ENCODE measurements around the gene CACNA1C.

The CACNA1C gene

DNA sequence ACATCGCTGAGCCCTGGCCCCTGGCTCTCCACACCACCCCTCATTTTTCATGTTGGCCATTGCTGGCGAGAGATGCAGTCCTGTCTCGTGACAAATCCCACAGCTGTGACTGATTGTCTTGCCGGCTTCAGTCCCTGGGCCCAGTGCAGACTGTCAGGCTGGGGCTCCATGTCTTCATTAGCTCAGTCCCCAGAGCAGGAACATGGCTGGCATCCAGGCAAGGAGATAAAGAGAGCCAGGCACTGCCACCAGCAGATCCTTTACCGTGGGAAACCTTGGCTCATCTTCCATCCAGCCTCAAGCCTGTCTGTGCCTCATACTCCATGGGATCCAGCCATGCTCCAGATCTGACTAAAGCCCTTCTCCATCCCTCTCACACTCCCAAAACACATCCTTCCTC is 457.3 kb downstream of the CACNA1C start:
- no peak overlapping the region for H3K4me3 ChIP-seq (ENCODE audit: low read length)
- TF ChIP-seq, protein P1, sequence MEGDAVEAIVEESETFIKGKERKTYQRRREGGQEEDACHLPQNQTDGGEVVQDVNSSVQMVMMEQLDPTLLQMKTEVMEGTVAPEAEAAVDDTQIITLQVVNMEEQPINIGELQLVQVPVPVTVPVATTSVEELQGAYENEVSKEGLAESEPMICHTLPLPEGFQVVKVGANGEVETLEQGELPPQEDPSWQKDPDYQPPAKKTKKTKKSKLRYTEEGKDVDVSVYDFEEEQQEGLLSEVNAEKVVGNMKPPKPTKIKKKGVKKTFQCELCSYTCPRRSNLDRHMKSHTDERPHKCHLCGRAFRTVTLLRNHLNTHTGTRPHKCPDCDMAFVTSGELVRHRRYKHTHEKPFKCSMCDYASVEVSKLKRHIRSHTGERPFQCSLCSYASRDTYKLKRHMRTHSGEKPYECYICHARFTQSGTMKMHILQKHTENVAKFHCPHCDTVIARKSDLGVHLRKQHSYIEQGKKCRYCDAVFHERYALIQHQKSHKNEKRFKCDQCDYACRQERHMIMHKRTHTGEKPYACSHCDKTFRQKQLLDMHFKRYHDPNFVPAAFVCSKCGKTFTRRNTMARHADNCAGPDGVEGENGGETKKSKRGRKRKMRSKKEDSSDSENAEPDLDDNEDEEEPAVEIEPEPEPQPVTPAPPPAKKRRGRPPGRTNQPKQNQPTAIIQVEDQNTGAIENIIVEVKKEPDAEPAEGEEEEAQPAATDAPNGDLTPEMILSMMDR (IDR thresholded peaks at IDR 0.05; ENCODE audit: insufficient read depth, low read depth, low read length, missing control alignments), result no peak
- no peak for DNase-seq (ENCODE audit: low read depth)

DNA sequence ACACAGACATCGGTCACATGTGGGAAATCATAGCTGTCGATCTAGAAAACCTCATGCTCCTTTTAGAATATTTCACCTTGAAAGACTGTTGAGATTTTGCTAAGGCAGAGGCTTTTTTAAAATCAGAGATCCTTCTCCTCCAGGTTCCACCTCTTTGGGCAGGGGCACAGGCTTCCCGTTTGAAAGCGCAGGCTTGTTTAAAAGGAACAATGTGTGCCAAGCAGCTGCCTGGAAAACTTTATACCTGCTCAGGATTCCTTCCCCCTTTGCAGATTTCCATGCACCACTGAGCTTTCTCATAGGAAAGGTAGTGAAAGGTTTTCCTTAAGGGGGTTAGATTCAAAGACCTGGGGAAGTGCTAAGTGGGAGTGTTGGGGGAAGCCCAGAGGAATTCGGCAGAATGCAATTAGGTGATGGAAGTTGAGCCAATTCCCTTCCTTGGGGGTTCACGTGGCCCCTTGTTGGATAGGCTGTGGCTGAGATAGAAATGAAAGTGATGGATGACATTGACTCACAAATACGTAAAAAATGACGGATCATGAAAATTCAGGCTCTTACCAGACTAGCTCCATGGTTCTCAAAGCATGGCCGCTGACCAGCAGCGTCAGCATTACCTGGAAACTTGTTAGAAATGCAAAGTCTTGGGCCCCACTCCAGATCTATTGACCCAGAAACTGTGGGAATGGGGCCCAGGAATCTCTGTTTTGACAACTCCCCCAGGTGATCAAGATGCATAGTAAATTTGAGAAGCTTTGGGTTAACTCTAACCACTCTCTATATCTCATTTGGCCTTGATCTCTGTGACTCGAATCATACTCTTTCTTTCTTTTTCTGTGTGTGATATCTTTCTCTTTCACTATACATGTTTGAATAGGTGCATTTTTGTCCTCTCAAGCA is 460.6 kb downstream of the CACNA1C start:
- TF ChIP-seq, protein P1 (IDR thresholded peaks at IDR 0.05; ENCODE audit: insufficient read depth, low read depth, low read length, missing control alignments), result no peak
- H3K4me3 ChIP-seq (ENCODE audit: low read length), result no peak overlapping the region
- DNase-seq (ENCODE audit: low read depth), result no peak

DNA sequence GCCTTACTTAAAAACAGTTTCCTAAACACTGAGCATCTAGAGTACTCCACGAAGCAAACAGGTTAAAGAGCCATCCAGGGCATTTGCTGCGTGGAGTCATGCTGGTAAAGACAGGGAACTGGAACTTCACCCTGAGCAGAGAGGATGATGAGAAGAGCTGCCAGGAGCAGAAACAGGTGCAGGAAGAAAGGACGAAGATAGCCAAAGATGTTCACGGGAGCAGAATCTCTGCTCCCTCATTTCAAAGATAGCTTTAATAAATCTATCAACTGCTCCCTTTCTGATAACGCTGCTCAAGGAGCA is 461.2 kb downstream of the CACNA1C start:
- H3K4me3 ChIP-seq (ENCODE audit: low read length), result no peak overlapping the region
- no peak for DNase-seq (ENCODE audit: low read depth)
- TF ChIP-seq, protein P1 (IDR thresholded peaks at IDR 0.05; ENCODE audit: insufficient read depth, low read depth, low read length, missing control alignments), result no peak

DNA sequence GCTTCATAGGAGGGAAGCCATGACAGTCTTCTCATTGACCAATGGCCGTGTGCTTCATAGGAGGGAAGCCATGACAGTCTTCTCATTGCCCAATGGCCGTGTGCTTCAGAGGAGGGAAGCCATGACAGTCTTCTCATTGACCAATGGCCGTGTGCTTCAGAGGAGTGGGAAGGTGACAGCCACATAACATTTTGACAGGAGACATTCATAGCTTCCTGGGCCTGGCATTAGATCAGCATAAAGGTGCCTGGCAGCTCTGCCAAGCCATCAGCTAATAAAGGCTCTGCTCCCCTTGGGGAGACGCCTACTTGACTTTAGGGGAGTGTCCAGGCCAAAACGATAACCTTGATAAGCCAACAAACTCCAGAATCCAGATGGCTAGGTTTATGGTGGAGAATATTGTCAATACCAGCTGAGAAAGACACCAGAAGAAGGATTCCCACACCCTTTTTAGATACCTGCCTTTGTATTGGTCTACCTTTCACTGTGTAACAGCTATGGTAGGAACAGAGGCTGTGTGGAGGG is 468.0 kb downstream of the CACNA1C start:
- no peak for DNase-seq (ENCODE audit: low read depth)
- TF ChIP-seq, protein P1 (IDR thresholded peaks at IDR 0.05; ENCODE audit: insufficient read depth, low read depth, low read length, missing control alignments), result no peak
- H3K4me3 ChIP-seq (ENCODE audit: low read length), result no peak overlapping the region

DNA sequence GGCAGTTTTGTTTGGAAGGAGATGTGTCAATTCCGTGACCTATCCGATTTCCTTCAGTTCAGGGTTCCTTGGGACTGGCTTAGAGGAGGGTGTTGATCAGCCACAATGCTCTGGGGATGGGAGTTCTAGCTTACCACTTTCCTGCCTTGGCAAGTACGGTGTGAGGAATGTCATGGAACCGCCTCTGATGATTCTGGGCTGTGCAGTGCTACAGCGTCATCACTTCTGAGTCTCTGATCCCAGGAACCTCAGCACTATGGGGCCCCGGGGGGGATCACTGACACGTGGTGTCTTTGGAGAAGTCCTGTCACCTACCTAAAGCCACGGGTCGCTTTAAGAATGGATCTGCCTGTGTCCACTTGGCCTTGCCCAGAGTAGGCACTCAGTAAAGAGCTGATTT is 470.5 kb downstream of the CACNA1C start:
- TF ChIP-seq, protein P1 (IDR thresholded peaks at IDR 0.05; ENCODE audit: insufficient read depth, low read depth, low read length, missing control alignments), result no peak
- no peak overlapping the region for H3K4me3 ChIP-seq (ENCODE audit: low read length)

DNA sequence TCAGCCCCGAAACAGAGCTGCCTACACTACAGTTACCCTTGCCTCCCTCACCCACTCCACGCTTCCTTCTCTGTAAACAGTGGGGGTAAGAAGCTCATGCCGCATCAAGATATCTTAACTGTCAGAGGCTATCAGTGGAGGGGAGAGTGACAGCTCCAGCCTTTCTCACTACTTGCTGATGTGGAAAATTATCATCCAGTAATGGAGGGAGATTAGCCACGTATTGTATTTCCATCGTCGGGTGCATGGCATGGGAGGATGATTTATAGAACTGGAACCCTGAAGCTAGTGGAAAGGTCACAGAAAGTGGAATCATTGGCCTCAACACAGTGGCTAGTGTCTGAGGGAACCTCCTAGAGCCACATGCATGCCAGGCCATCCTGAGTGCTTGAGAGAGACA is 471.1 kb downstream of the CACNA1C start:
- no peak overlapping the region for H3K4me3 ChIP-seq (ENCODE audit: low read length)
- TF ChIP-seq, protein P1 (IDR thresholded peaks at IDR 0.05; ENCODE audit: insufficient read depth, low read depth, low read length, missing control alignments), result no peak
- DNase-seq (ENCODE audit: low read depth), result no peak

More for the DNA sequence above, 470.5 kb downstream of the CACNA1C start:
- DNase-seq (ENCODE audit: low read depth), result no peak

DNA sequence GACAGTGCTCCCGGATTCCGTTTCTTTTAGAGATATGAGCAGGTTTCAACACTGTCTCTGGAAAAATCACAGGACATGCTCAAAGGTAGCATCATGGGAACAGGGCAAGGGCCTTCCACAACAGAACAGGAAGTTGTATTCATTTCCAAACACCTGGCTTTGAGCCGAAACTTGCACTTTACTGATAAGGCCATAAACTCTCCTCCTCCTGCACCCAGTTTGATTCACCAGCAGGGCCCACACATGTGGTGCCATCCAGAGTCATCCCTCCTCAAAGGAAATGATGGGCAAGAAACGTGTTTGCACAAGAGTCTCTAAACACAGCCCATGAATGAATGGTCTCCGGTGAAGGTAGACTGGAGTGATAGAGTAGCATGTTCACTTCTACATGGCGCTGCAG is 473.6 kb downstream of the CACNA1C start:
- no peak for DNase-seq (ENCODE audit: low read depth)
- TF ChIP-seq, protein P1 (IDR thresholded peaks at IDR 0.05; ENCODE audit: insufficient read depth, low read depth, low read length, missing control alignments), result no peak
- no peak overlapping the region for H3K4me3 ChIP-seq (ENCODE audit: low read length)

Data from epithelial cell of esophagus (primary cell).